Neutrophil (primary cell): ENCODE data around the gene MYBBP1A.

Source experiments
- H3K27ac ChIP-seq: fragments of 200-600 bp; sonication (generic); 2 replicates; pipeline ENCODE4 v1.5.1; 2016; ENCODE audit warnings: mild to moderate bottlenecking, moderate library complexity
- H3K27me3 ChIP-seq: fragments of 200-600 bp; sonication (generic); 2 replicates; pipeline ENCODE4 v1.6.0; 2016; ENCODE audit warnings: mild to moderate bottlenecking
- H3K36me3 ChIP-seq: fragments of 200-600 bp; sonication (generic); 2 replicates; pipeline ENCODE4 v1.5.1; 2017
- H3K4me1 ChIP-seq, 2 experiments: fragments of 200-600 bp in 1 of 2; sonication (generic) in 1 of 2; 1 replicate in 1 of 2; 2 replicates in 1 of 2; pipeline versions ENCODE4 v1.5.1 to v1.6.1; 2013 to 2016; ENCODE audit warnings: low read depth in 1 of 2, low read length in 1 of 2, mild to moderate bottlenecking in 1 of 2, moderate library complexity in 1 of 2; ENCODE audit not compliant: control insufficient read depth in 1 of 2, insufficient read depth in 1 of 2
- H3K4me3 ChIP-seq, 2 experiments: fragments of 200-600 bp in 1 of 2; sonication (generic) in 1 of 2; 1 replicate in 1 of 2; 2 replicates in 1 of 2; pipeline ENCODE4 v1.5.1; 2013 to 2016; ENCODE audit warnings: low read depth in 1 of 2, low read length in 1 of 2, mild to moderate bottlenecking in 1 of 2, moderate library complexity in 1 of 2
- H3K9me3 ChIP-seq: fragments of 200-600 bp; sonication (generic); 2 replicates; pipeline ENCODE4 v1.5.1; 2016
- TF ChIP-seq, protein P1 (sequence below): fragments of 200-600 bp; sonication (generic); IDR thresholded peaks from 2 replicates; pipeline ENCODE4 v1.5.1; 2016; ENCODE audit warnings: antibody characterized with exemption

Gene MYBBP1A

DNA sequence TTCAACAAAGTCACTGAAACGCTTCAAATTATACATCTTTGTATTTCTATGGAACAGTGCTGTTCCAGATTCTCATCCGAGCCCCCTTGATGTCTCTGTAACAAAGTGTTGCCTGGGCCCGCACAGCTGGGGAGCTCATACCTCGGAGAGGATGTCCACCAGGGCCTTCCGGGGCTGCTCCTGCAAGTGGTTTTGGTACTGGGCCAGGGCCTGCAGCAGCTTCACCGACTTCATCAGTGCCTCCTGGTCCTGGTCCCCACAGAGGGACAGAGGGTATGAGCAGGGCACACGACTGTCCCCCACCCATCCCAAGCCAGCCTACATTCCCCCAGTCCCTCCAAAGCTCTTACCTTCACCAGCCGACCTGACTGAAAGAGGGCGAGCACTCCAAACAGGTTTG lies 1.5 kb downstream of the MYBBP1A start:
- Histone ChIP-seq H3K9me3 (no peaks in the 10 kb centered on the region), H3K27ac (no peak overlapping the region), H3K36me3 (peaks cover 4% of the 10 kb centered on the region), H3K27me3 (no peaks in the 10 kb centered on the region), H3K4me3 (no peak overlapping the region), H3K4me1 (peaks cover 17 to 21% of the 10 kb centered on the region in 2 experiments)
- TF ChIP-seq, protein P1, sequence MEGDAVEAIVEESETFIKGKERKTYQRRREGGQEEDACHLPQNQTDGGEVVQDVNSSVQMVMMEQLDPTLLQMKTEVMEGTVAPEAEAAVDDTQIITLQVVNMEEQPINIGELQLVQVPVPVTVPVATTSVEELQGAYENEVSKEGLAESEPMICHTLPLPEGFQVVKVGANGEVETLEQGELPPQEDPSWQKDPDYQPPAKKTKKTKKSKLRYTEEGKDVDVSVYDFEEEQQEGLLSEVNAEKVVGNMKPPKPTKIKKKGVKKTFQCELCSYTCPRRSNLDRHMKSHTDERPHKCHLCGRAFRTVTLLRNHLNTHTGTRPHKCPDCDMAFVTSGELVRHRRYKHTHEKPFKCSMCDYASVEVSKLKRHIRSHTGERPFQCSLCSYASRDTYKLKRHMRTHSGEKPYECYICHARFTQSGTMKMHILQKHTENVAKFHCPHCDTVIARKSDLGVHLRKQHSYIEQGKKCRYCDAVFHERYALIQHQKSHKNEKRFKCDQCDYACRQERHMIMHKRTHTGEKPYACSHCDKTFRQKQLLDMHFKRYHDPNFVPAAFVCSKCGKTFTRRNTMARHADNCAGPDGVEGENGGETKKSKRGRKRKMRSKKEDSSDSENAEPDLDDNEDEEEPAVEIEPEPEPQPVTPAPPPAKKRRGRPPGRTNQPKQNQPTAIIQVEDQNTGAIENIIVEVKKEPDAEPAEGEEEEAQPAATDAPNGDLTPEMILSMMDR, result no peak

GRCh38 chr17:4551796-4552525 lies 3.2 kb downstream of the MYBBP1A start:
- Histone ChIP-seq H3K4me1 (peaks cover 17 to 21% of the 10 kb centered on the region in 2 experiments), H3K27ac (no peak overlapping the region), H3K36me3 (peaks cover 16% of the 10 kb centered on the region), H3K27me3 (no peaks in the 10 kb centered on the region), H3K4me3 (no peak overlapping the region), H3K9me3 (no peaks in the 10 kb centered on the region)
- TF ChIP-seq, protein P1, result no peak

GRCh38 chr17:4551141-4551540 lies 4.0 kb downstream of the MYBBP1A start:
- H3K9me3 ChIP-seq, result no peaks in the 10 kb centered on the region
- H3K4me3 ChIP-seq, result no peak overlapping the region
- TF ChIP-seq, protein P1, result no peak
- H3K27ac ChIP-seq, result no peak overlapping the region
- peaks cover 16% of the 10 kb centered on the region for H3K36me3 ChIP-seq
- H3K27me3 ChIP-seq, result no peaks in the 10 kb centered on the region
- H3K4me1 ChIP-seq, result peaks cover 17 to 18% of the 10 kb centered on the region in 2 experiments

DNA sequence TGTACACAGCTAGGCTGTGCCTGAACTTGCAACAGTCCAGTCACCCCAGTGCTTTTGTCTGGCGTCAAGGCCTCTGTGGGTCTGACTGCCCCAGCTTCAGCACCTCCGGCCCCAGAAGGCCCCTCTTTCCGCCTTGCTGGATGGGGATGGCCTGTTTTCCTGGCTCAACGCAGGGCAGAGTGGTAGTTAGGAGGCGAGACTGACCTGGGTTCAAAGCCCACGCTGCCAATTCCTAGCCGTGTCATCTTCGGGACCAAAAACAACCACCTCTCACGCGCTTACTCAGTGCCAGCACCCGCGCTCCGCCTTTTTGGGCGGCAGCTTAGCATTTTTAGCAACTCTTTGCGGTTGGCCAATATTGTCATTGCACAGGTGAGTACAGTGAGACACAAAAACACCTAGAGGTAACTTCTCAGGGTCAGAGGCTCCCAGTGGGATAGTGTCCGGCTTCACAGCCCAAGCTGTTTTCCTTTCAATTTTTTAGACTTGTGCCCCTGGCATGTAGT lies 4.6 kb downstream of the MYBBP1A start:
- TF ChIP-seq, protein P1, result no peak
- Histone ChIP-seq H3K9me3 (no peaks in the 10 kb centered on the region), H3K27me3 (no peaks in the 10 kb centered on the region), H3K27ac (no peak overlapping the region), H3K4me1 (peaks cover 12 to 13% of the 10 kb centered on the region in 2 experiments), H3K4me3 (no peak overlapping the region), H3K36me3 (peaks cover 16% of the 10 kb centered on the region)

DNA sequence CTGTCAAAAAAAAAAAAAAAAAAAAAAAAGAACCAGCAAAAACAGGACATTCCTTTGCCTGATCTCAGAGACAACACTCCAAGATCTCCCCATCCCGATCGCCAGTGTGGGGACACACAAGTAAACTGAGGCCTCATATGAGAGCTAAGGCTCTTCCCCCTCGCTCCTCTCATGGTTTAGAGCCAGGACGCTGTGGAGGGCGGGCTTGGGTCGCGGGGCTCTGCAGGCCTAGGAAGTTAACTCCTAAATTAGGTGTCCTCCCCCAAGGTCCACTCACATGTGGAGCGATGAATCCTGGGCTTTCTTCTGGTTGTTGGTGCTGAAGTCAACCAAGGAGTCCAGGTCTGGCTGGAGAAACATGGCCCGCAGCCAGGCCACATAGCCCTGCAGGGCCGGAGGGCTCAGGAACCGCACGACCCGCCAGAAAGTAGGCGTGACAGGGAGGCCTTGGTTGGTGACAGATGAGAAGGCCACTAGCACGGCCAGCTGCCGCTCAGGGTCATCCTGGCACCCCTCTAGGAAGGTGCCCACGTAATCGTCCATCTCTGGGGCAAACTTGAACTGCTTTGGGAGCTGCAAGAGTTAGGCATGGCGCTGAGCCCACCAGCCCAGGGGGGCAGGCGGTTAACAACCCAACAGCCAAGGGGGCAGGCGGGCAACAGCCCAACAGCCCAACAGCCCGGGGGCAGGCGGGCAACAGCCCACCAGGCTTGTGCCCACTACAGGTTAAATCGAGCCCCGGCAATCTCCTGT lies 5.2 kb downstream of the MYBBP1A start:
- Histone ChIP-seq H3K4me1 (peaks cover 9% of the 10 kb centered on the region in 2 experiments), H3K36me3 (peaks cover 16% of the 10 kb centered on the region), H3K9me3 (no peaks in the 10 kb centered on the region), H3K4me3 (no peak overlapping the region), H3K27me3 (no peaks in the 10 kb centered on the region), H3K27ac (no peak overlapping the region)
- TF ChIP-seq, protein P1, result no peak
